GM21529 (cell line): ENCODE results near the gene BSG.

Experiments used
- ATAC-seq: cut with Tn5 transposase; IDR thresholded peaks from one replicate; pipeline ENCODE4 v1.9.1; 2021; ENCODE audit not compliant: unreplicated experiment

The BSG gene

GRCh38 chr19:539429-540030, 32.9 kb upstream of the BSG start:
- no peak for ATAC-seq

- ATAC-seq = no peak
Measured at GRCh38 chr19:540867-541637, 31.3 kb upstream of the BSG start.

- no peak for ATAC-seq
Measured at GRCh38 chr19:541699-542098, 30.7 kb upstream of the BSG start.

GRCh38 chr19:542173-542866, 30.1 kb upstream of the BSG start:
- ATAC-seq = no peak

GRCh38 chr19:543910-544608, 28.3 kb upstream of the BSG start, which contains the start of gene GZMM:
Gene GZMM, plus strand, starts transcription at chr19:544053. Its CDS starts 19 bp downstream, at chr19:544072.
- no peak for ATAC-seq

GRCh38 chr19:547117-547516, 25.3 kb upstream of the BSG start:
- no peak for ATAC-seq

- no peak for ATAC-seq
Measured at GRCh38 chr19:547836-548720, 24.3 kb upstream of the BSG start.

GRCh38 chr19:548886-549830, 23.2 kb upstream of the BSG start:
- no peak for ATAC-seq

GRCh38 chr19:554817-555216, 17.6 kb upstream of the BSG start:
- ATAC-seq = no peak

GRCh38 chr19:555474-555808, 17.0 kb upstream of the BSG start:
- no peak for ATAC-seq

GRCh38 chr19:556611-557382, 15.6 kb upstream of the BSG start:
- no peak for ATAC-seq

- ATAC-seq = no peak
Measured at GRCh38 chr19:558770-559439, 13.5 kb upstream of the BSG start.

- ATAC-seq = no peak
Measured at GRCh38 chr19:560121-560520, 12.3 kb upstream of the BSG start.

- no peak for ATAC-seq
Measured at GRCh38 chr19:566403-566802, 6.0 kb upstream of the BSG start.

- ATAC-seq = no peak
Measured at GRCh38 chr19:566844-567243, 5.6 kb upstream of the BSG start.

GRCh38 chr19:567296-567900, 5.0 kb upstream of the BSG start:
- ATAC-seq = no peak

GRCh38 chr19:570251-570686, 2.1 kb upstream of the BSG start:
- ATAC-seq = no peak
